ENCODE results near the gene LAMB4. TPM values are rescaled to one million over a fixed set of nuclear protein-coding genes. Genes with fewer than 3 reads are reported as not detected.

Gene LAMB4
- total and polyA plus RNA-seq, 2 experiments from 2014 or later, result not detected

GRCh38 chr7:107973861-107974260, 156.3 kb downstream of the LAMB4 start (continued):
- TF ChIP-seq ETS1 (IDR thresholded peaks at IDR 0.05) (no peak), EZH2phosphoT487 (IDR thresholded peaks at IDR 0.05; ENCODE audit: unreplicated experiment) (no peak)

Small RNA genes lying within 50 kb of the gene (small RNA-seq; reads per million reads assigned to genes)
- not detected for gene RF00012 (ENCODE audit: low replicate concordance)

Other genes starting within 250 kb of the LAMB4 start
- 68.6 and 76.2 TPM in 2 replicates for gene DLD, start 239.2 kb downstream of the LAMB4 start, total RNA-seq (2014; rRNA removed; shearing (Covaris generic))
- gene DLD, start 239.2 kb downstream of the LAMB4 start, polyA plus RNA-seq (2016; fragmentation: Nextera tagmentation; extraction: Ambion mirVana), result 28.8 and 38.1 TPM in 2 replicates
- 57.6 and 57.8 TPM in 2 replicates for gene LAMB1, start 127.2 kb downstream of the LAMB4 start, total RNA-seq (2014; rRNA removed; shearing (Covaris generic))
- 50.0 and 53.5 TPM in 2 replicates for gene LAMB1, start 127.2 kb downstream of the LAMB4 start, polyA plus RNA-seq (2016; fragmentation: Nextera tagmentation; extraction: Ambion mirVana)

All from GM23338 (cell line).